GM18526 (cell line): ENCODE results near the gene SNRPA.

Source experiments
- POLR2A ChIP-seq: IDR thresholded peaks from 3 replicates; pipeline ENCODE4 v1.6.1; 2011; ENCODE audit not compliant: insufficient read length; ENCODE audit errors: extremely low read depth

Gene SNRPA

GRCh38 chr19:40739030-40739839, 11.8 kb upstream of the SNRPA start:
- no peak for TF ChIP-seq POLR2A

- TF ChIP-seq POLR2A = no peak
Observed at GRCh38 chr19:40739871-40740703, 10.9 kb upstream of the SNRPA start.

GRCh38 chr19:40740747-40741146, 10.3 kb upstream of the SNRPA start:
- no peak for TF ChIP-seq POLR2A

GRCh38 chr19:40741527-40742390, 9.2 kb upstream of the SNRPA start:
- TF ChIP-seq POLR2A = no peak

GRCh38 chr19:40742477-40742876, 8.5 kb upstream of the SNRPA start:
- TF ChIP-seq POLR2A = no peak

GRCh38 chr19:40742886-40743285, 8.1 kb upstream of the SNRPA start:
- no peak for TF ChIP-seq POLR2A

- no peak for TF ChIP-seq POLR2A
Observed at GRCh38 chr19:40743926-40744325, 7.1 kb upstream of the SNRPA start.

GRCh38 chr19:40744554-40745401, 6.2 kb upstream of the SNRPA start:
- no peak for TF ChIP-seq POLR2A

- no peak for TF ChIP-seq POLR2A
Observed at GRCh38 chr19:40745402-40745780, 5.6 kb upstream of the SNRPA start.

- no peak for TF ChIP-seq POLR2A
Observed at GRCh38 chr19:40747536-40747935, 3.5 kb upstream of the SNRPA start.

GRCh38 chr19:40750058-40750873, 737 bp upstream of the SNRPA start, which contains the start of gene ACTMAP:
Gene ACTMAP, minus strand, starts transcription at chr19:40750477. Its CDS starts 674 bp downstream, at chr19:40749803.
- TF ChIP-seq POLR2A = peak; percentile 58

- no peak for TF ChIP-seq POLR2A
Observed at GRCh38 chr19:40752257-40752781, 1.3 kb downstream of the SNRPA start.

- TF ChIP-seq POLR2A = no peak
Observed at GRCh38 chr19:40754611-40755247, 3.7 kb downstream of the SNRPA start.
